HepG2 (cell line): ENCODE measurements around the gene MMP23B. TPM values are rescaled to one million over a fixed set of nuclear protein-coding genes. Genes with fewer than 3 reads are reported as not detected.

Experiments used
- AKNA ChIP-seq: sonication (generic); formaldehyde crosslinking; IDR thresholded peaks from 2 replicates; pipeline ENCODE4 v1.4.0; 2020; ENCODE audit warnings: missing genetic modification reagents, borderline replicate concordance
- CEBPG ChIP-seq: IDR thresholded peaks from 2 replicates; pipeline ENCODE4 v1.6.1; 2016
- GABPA ChIP-seq, 2 experiments: IDR thresholded peaks; 2 replicates each; pipeline ENCODE4 v1.6.1; 2011 to 2016; ENCODE audit warnings: low read depth in 2 of 2, low read length in 1 of 2, missing biosample characterization in 1 of 2, missing genetic modification characterization in 1 of 2
- MAX ChIP-seq: IDR thresholded peaks from 2 replicates; pipeline ENCODE4 v1.6.1; 2012; ENCODE audit warnings: inconsistent platforms
- NONO ChIP-seq, 2 experiments: fragments of 450-650 bp in 1 of 2; sonication (generic) in 1 of 2; formaldehyde crosslinking in 1 of 2; IDR thresholded peaks in 1 of 2; conservative IDR thresholded peaks in 1 of 2; 2 replicates each; pipeline versions ENCODE4 v1.6.1 to v1.8.0; 2017 to 2022; ENCODE audit warnings: mild to moderate bottlenecking in 1 of 2, missing genetic modification reagents in 1 of 2, moderate library complexity in 1 of 2
- PAXIP1 ChIP-seq: sonication (generic); formaldehyde crosslinking; conservative IDR thresholded peaks from 2 replicates; pipeline ENCODE4 v1.4.0; 2020; ENCODE audit warnings: mild to moderate bottlenecking, missing genetic modification reagents, moderate library complexity
- TGIF2 ChIP-seq: IDR thresholded peaks from 2 replicates; pipeline ENCODE4 v1.6.1; 2016; ENCODE audit warnings: control low read depth, missing compliant biosample characterization
- ZNF7 ChIP-seq: IDR thresholded peaks from 2 replicates; pipeline ENCODE4 v1.6.1; 2016; ENCODE audit warnings: missing biosample characterization, missing genetic modification reagents
- ZNF772 ChIP-seq: sonication (generic); formaldehyde crosslinking; IDR thresholded peaks from 2 replicates; pipeline ENCODE4 v1.5.0; 2020; ENCODE audit warnings: mild to moderate bottlenecking, missing genetic modification reagents
- polyA plus RNA-seq, 8 experiments: library from polyadenylated mRNA; depleted of rRNA in 3 of 8; stranded (reverse) in 7 of 8; unstranded in 1 of 8; fragments of >200 nt; fragmentation: Illumina TruSeq in 4 of 8; extraction: Trizol in 4 of 8; gene quantifications; 2 replicates each; pipeline versions ENCODE4 v1.2.1 to v1.2.3, GENCODE V29; 2011 to 2016; ENCODE audit warnings: low read depth in 4 of 8, missing spikeins in 1 of 8, mixed read lengths in 1 of 8; ENCODE audit not compliant: insufficient read depth in 1 of 8
- total RNA-seq, 5 experiments: library from RNA; depleted of rRNA; stranded (reverse); fragments of >200 nt; fragmentation: Illumina TruSeq; extraction: Trizol; gene quantifications; 2 replicates each; pipeline ENCODE4 v1.2.3, GENCODE V29; 2016; ENCODE audit warnings: low read depth in 1 of 5
- TF ChIP-seq, protein P1 (sequence below): sonication (generic); formaldehyde crosslinking; IDR thresholded peaks from 2 replicates; pipeline ENCODE4 v1.5.1; 2020; ENCODE audit warnings: mild to moderate bottlenecking, missing genetic modification reagents
- TF ChIP-seq, protein P2 (sequence below): sonication (generic); formaldehyde crosslinking; IDR thresholded peaks from 2 replicates; pipeline ENCODE4 v1.4.0; 2020; ENCODE audit warnings: missing genetic modification reagents, mild to moderate bottlenecking, borderline replicate concordance

Gene MMP23B
- total and polyA plus RNA-seq, 2 of the 13 experiments (the other 11 are each of a cell fraction or from before 2014, with no cell fraction given), result 0.61 to 0.75 TPM

- no peak for TF ChIP-seq GABPA (IDR thresholded peaks at IDR 0.05; ENCODE audit: low read depth, low read length)
- 0 out of 2 replicates have a peak, but pooled peaks have one; percentile 12 for TF ChIP-seq GABPA (CRISPR knock-in tag; IDR thresholded peaks at IDR 0.05; ENCODE audit: low read depth)
- TF ChIP-seq, protein P1, sequence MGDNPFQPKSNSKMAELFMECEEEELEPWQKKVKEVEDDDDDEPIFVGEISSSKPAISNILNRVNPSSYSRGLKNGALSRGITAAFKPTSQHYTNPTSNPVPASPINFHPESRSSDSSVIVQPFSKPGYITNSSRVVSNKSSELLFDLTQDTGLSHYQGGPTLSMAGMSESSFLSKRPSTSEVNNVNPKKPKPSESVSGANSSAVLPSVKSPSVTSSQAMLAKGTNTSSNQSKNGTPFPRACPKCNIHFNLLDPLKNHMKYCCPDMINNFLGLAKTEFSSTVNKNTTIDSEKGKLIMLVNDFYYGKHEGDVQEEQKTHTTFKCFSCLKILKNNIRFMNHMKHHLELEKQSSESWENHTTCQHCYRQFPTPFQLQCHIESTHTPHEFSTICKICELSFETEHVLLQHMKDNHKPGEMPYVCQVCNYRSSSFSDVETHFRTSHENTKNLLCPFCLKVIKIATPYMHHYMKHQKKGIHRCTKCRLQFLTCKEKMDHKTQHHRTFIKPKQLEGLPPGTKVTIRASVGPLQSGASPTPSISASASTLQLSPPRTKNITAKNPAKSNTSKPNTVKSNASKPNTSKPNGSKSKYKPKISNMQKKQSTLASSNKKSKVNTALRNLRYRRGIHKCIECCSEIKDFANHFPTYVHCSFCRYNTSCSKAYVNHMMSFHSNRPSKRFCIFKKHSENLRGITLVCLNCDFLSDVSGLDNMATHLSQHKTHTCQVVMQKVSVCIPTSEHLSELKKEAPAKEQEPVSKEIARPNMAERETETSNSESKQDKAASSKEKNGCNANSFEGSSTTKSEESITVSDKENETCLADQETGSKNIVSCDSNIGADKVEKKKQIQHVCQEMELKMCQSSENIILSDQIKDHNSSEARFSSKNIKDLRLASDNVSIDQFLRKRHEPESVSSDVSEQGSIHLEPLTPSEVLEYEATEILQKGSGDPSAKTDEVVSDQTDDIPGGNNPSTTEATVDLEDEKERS (CRISPR knock-in tag), result peak; percentile 68; the same call in 1 of the 2 replicates
- TF ChIP-seq PAXIP1 (CRISPR knock-in tag), result peak; percentile 26; the same call in 1 of the 2 replicates
- 0 out of 2 replicates have a peak, but pooled peaks have one; percentile 23 for TF ChIP-seq ZNF772 (CRISPR knock-in tag)
- no peak for TF ChIP-seq AKNA (CRISPR knock-in tag)
- TF ChIP-seq NONO (IDR thresholded peaks at IDR 0.05), result no peak
- TF ChIP-seq NONO (CRISPR knock-in tag; conservative IDR thresholded peaks at IDR 0.05), result no peak
- TF ChIP-seq CEBPG, result 0 out of 2 replicates have a peak, but pooled peaks have one; percentile 21
- TF ChIP-seq TGIF2 (CRISPR knock-in tag), result peak; percentile 69; the same call in 1 of the 2 replicates
- peak; percentile 71 for TF ChIP-seq MAX
- TF ChIP-seq, protein P2, sequence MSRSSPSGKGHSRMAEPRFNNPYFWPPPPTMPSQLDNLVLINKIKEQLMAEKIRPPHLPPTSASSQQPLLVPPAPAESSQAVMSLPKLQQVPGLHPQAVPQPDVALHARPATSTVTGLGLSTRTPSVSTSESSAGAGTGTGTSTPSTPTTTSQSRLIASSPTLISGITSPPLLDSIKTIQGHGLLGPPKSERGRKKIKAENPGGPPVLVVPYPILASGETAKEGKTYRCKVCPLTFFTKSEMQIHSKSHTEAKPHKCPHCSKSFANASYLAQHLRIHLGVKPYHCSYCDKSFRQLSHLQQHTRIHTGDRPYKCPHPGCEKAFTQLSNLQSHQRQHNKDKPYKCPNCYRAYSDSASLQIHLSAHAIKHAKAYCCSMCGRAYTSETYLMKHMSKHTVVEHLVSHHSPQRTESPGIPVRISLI (CRISPR knock-in tag), result 0 out of 2 replicates have a peak, but pooled peaks have one; percentile 19
- TF ChIP-seq ZNF7 (CRISPR knock-in tag), result 0 out of 2 replicates have a peak, but pooled peaks have one; percentile 17
These were observed 17.6 kb upstream of the MMP23B start (continued) for GRCh38 chr1:1614204-1614953.
